SK-N-SH (cell line): ENCODE data around the gene PLA2G5.

Experiments used
- CHD2 ChIP-seq: fragments of 150-350 bp; IDR thresholded peaks from 2 replicates; pipeline ENCODE4 v1.6.1; 2018; ENCODE audit warnings: low read length; ENCODE audit not compliant: partially characterized antibody
- CTCF ChIP-seq: fragments of 200-600 bp; sonication (generic); IDR thresholded peaks from 2 replicates; pipeline ENCODE4 v1.6.1; 2017; ENCODE audit warnings: antibody characterized with exemption, mild to moderate bottlenecking, moderate library complexity
- ELF1 ChIP-seq: IDR thresholded peaks from 2 replicates; pipeline ENCODE4 v1.4.0; 2012
- EP300 ChIP-seq, 2 experiments: IDR thresholded peaks; 2 replicates each; pipeline versions ENCODE4 v1.4.0 to v1.6.1; 2012; ENCODE audit warnings: borderline replicate concordance in 1 of 2, low read depth in 1 of 2, low read length in 1 of 2
- FOSL2 ChIP-seq: IDR thresholded peaks from 2 replicates; pipeline ENCODE4 v1.4.0; 2012; ENCODE audit warnings: low read depth, mild to moderate bottlenecking, moderate library complexity, borderline replicate concordance
- NFIC ChIP-seq: IDR thresholded peaks from 2 replicates; pipeline ENCODE4 v1.4.0; 2012; ENCODE audit warnings: borderline replicate concordance
- SMC3 ChIP-seq: IDR thresholded peaks from 2 replicates; pipeline ENCODE4 v1.6.1; 2012; ENCODE audit warnings: low read depth, low read length, improper control_type of control experiment
- TCF12 ChIP-seq: IDR thresholded peaks from 2 replicates; pipeline ENCODE4 v1.4.0; 2012
- TF ChIP-seq, protein P1 (sequence below): IDR thresholded peaks from 2 replicates; pipeline ENCODE4 v1.4.0; 2012; ENCODE audit warnings: low read depth, borderline replicate concordance

GRCh38 chr1:20073256-20073655 lies 3.3 kb downstream of the PLA2G5 start:
- TF ChIP-seq EP300 (IDR thresholded peaks at IDR 0.05; ENCODE audit: borderline replicate concordance in 1 of 2, low read depth in 1 of 2, low read length in 1 of 2) (no peak), SMC3 (no peak), TCF12 (no peak), CTCF (no peak), ELF1 (no peak), NFIC (no peak), FOSL2 (no peak), CHD2 (no peak)
- TF ChIP-seq, protein P1, sequence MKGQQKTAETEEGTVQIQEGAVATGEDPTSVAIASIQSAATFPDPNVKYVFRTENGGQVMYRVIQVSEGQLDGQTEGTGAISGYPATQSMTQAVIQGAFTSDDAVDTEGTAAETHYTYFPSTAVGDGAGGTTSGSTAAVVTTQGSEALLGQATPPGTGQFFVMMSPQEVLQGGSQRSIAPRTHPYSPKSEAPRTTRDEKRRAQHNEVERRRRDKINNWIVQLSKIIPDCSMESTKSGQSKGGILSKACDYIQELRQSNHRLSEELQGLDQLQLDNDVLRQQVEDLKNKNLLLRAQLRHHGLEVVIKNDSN: no peak
